AG04450 (cell line): ENCODE results near the gene NT5C3B. TPM values are rescaled to one million over a fixed set of nuclear protein-coding genes. Genes with fewer than 3 reads are reported as not detected.

ENCODE experiments used
- CTCF ChIA-PET: fragments of 300-600, 350-600 bp; formaldehyde crosslinking; extraction: SDS; loops from one replicate; lab custom pipeline; 2022; ENCODE audit warnings: antibody characterized with exemption, inconsistent platforms; lab: Charles Lee
- POLR2A ChIA-PET: fragments of 350-600 bp; formaldehyde crosslinking; extraction: SDS; loops from one replicate; lab custom pipeline; 2021; ENCODE audit warnings: antibody characterized with exemption, inconsistent platforms; lab: Yijun Ruan, JAX
- DNase-seq: peaks from one replicate; pipeline ENCODE4 v3.0.0-alpha.2; 2011; ENCODE audit warnings: low read depth, low spot score
- H3K27ac ChIP-seq: one replicate; pipeline ENCODE4 v1.5.1; 2012; ENCODE audit warnings: low read depth, low read length, control low read depth
- H3K27me3 ChIP-seq: one replicate; pipeline ENCODE4 v1.6.0; 2012; ENCODE audit warnings: low read length; ENCODE audit not compliant: control insufficient read depth, insufficient read depth
- H3K4me3 ChIP-seq: 2 replicates; pipeline ENCODE4 v1.5.1; 2011; ENCODE audit warnings: mild to moderate bottlenecking, low read depth, low read length, control low read depth
- H3K9me3 ChIP-seq: 2 replicates; pipeline ENCODE4 v1.5.1; 2012; ENCODE audit warnings: low read length; ENCODE audit not compliant: control insufficient read depth, insufficient read depth
- CTCF ChIP-seq: IDR thresholded peaks from 2 replicates; pipeline ENCODE4 v1.5.1; 2011; ENCODE audit warnings: low read depth, low read length, control low read depth, inconsistent platforms
- polyA plus RNA-seq: library from polyadenylated mRNA; depleted of rRNA; stranded (reverse); fragments of >200 nt; gene quantifications from 2 replicates; pipeline ENCODE4 v1.2.3, GENCODE V29; 2011

Gene NT5C3B
- polyA plus RNA-seq, 1 experiment = 106 TPM

GRCh38 chr17:41797377-41797776 is 38.7 kb downstream of the NT5C3B start:
- no peak for TF ChIP-seq CTCF
- POLR2A ChIA-PET = interaction anchor here (0.6 kb wide), 1 partner anchor 40 kb away, joined by 3 read pairs; no protein-coding TSS in a partner anchor
- CTCF ChIA-PET = interaction anchor here (0.9 kb wide), 1 partner anchor 248 kb away, joined by 6 read pairs; no protein-coding TSS in a partner anchor
- H3K27ac ChIP-seq = no peak overlapping the region
- H3K27me3 ChIP-seq = no peaks in the 10 kb centered on the region
- no peak overlapping the region for H3K4me3 ChIP-seq
- no peaks in the 10 kb centered on the region for H3K9me3 ChIP-seq
- no peak for DNase-seq

DNA sequence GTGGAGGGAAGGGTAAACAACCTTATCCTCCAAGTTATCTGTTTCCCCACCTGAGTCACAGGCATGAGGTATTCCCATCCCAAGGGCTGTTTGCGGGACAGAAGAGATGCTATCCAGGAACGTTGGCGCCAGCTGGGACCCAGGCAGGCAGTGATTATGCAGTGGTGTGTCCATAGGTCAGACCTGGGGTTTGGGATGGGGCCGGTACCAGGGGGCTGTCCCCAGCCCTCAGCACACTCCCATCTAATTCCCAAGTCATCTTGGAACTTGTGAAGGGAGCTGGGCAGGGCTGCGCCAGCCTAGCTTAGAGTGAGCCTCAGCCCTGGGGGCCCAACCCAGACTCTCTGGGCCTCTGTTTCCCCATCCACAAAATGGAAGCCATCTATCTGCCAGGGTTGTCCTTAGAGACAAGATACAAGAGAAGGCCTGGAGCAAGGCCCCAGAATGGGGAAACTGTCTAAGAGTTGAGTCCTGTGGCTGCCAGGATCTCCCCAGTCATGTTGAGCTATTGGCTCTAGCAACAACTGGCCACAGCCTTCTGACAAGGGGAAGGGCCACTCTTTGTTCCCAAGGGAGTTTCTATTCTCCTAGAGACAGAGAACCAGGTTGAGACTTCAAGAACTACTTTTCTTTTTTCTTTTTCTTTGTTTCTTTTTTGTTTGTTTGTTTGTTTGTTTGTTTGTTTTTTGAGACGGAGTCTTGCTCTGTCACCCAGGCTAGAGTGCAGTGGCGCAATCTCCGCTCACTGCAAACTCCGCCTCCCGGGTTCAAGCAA is 39.7 kb downstream of the NT5C3B start:
- ChIA-PET POLR2A (no interaction called here), CTCF (interaction anchor here (0.9 kb wide), 1 partner anchor 10 kb away, joined by 3 read pairs; the partner anchor contains the start of gene JUP)
- no peak for DNase-seq
- TF ChIP-seq CTCF = no peak
- H3K9me3 ChIP-seq = no peaks in the 10 kb centered on the region
- H3K27ac ChIP-seq = no peak overlapping the region
- no peaks in the 10 kb centered on the region for H3K27me3 ChIP-seq
- H3K4me3 ChIP-seq = no peak overlapping the region

DNA sequence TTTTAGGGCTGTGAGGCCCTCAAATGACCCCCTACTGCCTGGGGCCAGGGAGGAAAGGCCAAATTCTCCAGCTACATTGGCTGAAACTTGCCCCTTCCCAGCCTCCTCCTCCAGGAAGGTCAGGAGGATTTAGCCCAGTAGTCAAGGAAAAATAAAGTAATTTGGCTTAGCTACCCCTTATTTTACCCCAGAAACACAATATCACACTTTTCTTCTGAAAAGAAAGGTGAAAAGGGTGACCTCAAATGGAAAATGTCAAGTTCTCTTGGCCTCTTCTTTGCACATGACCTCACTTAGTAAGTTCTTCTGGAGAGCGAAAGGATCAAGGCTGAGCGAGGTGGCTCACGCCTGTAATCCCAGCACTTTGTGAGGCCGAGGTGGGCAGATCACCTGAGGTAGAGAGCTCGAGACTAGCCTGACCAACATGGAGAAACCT is 41.5 kb downstream of the NT5C3B start:
- ChIA-PET CTCF (interaction anchor here (0.6 to 1.7 kb wide), 4 partner anchors 8 to 200 kb away, joined by 3 to 9 read pairs (median 3); partner anchors contain the start of gene JUP), POLR2A (interaction anchor here (1.3 kb wide), 1 partner anchor 17 kb away, joined by 3 read pairs; no protein-coding TSS in a partner anchor)
- Histone ChIP-seq H3K4me3 (no peak overlapping the region), H3K27ac (no peak overlapping the region), H3K9me3 (no peaks in the 10 kb centered on the region), H3K27me3 (no peaks in the 10 kb centered on the region)
- no peak for TF ChIP-seq CTCF
- no peak for DNase-seq

DNA sequence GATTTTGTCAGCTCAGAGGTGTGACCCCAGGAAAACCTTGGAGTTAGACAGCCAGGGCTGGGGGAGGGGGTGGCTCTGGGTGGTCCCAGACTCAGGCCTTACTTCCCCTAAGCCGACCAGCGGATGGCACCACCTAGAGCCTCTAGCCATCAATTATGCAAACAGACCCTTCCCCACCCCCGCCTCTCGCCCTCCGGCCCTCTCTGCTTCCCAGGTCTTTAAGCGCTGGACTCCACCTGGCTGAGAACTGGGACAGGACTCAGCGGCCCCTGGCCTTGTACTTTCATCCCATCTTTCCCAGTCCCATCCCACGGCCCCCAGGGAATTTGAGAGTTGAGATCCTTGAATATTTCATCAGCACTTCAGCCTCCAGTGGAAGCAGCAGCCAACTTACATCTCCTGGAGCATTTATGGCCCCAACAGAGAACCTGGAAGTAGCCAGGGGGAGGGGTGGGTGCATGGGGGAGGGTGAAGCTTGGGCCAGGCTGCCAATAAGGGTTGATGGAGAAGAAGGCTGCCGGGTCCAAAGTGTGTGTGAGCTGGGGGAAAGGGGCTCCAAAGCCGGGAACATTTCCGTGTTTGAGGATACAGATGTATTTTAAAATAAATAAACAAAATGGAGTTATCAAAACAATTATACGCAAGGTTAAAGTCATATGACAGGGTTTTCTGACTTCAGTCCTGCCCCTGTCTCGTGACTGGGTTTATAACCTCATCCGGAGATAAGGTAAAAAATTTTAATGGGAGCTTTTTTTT is 42.1 kb downstream of the NT5C3B start:
- POLR2A ChIA-PET = interaction anchor here (1.3 kb wide), 1 partner anchor 16 kb away, joined by 3 read pairs; no protein-coding TSS in a partner anchor
- no peak for DNase-seq
- no peak for TF ChIP-seq CTCF
- CTCF ChIA-PET = interaction anchor here (0.6 to 1.7 kb wide), 4 partner anchors 8 to 201 kb away, joined by 3 to 9 read pairs (median 3); partner anchors contain the start of gene JUP
- no peak overlapping the region for H3K4me3 ChIP-seq
- H3K9me3 ChIP-seq = no peaks in the 10 kb centered on the region
- peaks cover 3% of the 10 kb centered on the region for H3K27me3 ChIP-seq
- peak overlapping the region; percentile 73 for H3K27ac ChIP-seq
